Putamen (tissue), 1 donor: ENCODE data around the gene ID1.
"Not testable (repeated sequence)": the region's sequence is repeated elsewhere in the genome, so short reads cannot be mapped to it uniquely, and the experiment has no call there.

Source experiments
- DNase-seq: peaks from one replicate; pipeline ENCODE4 v3.0.0-alpha.2; 2016; ENCODE audit warnings: low spot score

ID1 gene

DNA sequence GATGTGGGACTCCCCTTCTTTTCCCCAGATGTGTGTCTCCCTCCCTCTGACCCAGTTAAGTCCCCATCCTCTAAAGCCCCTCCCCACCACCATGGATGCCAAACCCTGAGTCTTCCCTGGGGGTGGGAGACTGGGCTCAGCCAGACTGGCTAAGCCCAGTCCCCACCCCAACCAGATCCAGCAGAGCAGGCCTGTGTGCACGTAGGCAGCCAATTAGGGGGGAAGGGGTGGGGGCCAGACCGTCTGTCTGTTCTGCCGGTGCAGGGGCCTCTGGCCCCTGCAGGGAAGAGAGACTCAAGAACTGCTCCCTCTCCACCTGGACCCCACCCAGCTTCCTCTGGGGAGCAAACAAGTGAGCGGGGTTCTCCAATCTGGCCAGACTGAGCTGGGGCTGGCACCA, 33.2 kb downstream of the ID1 start:
- DNase-seq = no peak

DNA sequence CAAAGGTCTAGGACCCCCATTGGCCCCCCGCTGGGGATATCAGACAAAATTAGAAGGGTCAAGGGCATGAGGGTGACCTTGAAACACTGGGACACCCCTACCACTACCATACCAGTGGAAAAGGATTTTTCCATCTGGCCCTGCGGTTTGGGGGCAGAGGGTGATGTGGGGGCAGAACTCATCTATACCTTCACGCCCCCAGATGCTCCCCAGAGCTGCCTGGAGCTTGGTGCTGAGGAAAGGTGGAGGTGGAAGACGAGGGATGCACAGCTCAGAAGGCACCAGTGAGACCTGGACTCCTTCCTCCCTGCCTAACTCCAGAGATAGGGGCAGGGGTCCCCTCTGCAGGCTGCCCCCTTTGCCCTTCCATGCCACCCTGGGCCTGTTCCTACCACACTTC, 33.7 kb downstream of the ID1 start:
- DNase-seq = no peak

DNA sequence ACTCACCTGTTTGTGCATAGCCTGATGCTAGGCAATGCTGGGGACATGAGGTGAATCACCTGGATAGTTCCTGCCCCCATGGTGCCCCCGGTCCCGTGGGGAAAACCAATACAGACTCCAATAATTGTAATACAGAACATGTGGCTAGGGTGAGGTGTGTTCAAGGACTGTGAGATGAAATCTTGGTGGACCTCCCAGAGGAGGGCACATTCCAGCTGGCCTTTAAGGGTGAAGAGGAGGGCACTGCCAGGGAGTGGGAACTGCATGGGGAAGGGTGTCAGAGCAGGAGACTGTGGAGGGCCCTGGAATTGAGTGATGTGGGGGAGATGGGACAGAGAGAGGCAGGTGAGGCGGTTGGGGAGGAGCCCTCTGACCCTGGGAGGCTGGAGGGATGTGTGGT, 35.2 kb downstream of the ID1 start:
- DNase-seq = no peak

DNA sequence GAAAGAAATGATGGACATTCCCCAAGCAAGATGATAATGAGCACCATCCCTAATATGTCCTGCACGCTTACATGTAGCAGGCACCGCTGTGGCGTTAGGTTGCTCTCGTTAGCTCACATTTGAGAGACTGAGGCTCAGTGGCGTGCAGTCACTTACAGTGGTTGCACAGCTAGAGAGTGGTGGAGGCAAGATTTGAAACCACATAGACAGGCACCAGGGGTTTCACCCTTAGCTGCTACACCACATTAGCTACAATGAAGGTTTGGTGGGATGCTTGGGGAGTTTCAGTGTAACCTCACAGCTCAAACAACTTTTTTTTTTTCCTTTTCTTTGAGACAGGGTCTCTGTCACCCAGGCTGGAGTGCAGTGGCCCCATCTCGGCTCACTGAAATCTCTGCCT, 36.3 kb downstream of the ID1 start:
- DNase-seq = no peak

DNA sequence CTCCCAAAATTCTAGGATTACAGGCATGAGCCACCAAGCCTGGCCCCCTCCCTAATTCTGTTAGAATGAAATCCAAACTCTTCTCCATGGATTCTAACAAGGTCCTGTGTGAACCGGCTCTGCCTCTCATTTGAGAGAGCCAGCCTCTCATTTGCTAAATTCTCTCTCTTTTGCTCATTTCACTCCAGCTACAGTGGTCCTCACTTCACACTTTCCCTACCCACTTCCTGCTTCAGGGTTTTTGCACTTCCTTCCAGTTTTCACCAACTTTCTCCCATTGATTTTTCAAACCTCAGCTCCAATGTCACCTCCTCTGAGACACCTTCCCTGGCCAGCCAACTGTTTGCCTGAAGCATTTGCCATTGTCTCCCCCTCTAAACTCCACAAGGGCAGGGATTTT, 37.7 kb downstream of the ID1 start:
- no peak for DNase-seq

DNA sequence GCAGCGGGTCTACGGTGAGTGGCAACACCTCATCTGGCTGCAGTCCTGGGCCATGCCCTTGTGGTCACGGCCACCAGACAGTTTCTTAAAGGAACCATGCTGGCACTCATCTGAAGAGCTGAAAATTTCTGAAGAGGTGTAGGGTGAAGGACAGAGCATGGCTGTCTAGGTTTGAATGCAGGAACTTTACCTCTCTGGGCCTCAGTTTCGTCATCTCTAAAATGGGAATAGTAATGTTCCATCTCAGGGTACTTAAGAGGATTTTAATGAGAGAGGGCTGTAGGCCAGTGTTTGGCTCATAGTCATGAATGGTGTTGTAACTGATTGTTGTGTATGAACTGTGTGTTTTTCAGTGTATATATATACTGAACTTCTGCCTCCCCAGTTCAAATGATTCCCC, 38.4 kb downstream of the ID1 start:
- no peak for DNase-seq

DNA sequence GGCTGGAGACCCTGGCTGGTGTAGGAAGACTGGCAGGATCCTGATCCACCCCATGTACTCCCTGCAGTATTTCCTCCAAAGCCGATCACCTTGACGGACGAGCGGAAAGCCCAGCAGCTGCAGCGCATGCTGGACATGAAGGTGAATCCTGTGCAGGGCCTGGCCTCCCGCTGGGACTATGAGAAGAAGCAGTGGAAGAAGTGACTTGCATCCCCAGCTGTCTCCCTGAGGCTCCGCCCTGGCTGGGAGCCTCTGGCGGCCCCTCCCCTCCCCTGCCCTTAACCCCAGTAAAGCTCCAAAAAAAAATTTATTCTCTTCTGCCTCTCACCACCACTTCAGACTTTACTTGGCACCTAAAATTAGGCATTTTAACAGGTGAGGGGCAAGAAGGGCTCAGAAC, 39.6 kb downstream of the ID1 start:
- no peak for DNase-seq

DNA sequence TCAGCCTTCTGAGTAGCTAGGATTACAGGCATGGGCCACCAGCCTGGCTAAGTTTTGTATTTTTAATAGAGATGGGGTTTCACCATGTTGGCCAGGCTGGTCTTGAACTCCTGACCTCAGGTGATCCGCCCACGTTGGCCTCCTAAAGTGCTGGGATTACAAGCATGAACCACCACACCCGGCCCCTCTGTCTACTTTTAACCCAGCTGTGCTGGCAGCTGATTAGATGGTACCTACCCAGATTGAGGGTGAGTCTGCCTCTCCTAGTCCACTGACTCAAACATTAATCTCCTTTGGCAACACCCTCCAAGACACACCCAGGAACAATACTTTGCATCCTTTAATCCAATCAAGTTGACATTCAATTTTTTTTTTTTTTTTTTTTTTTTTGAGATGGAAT, 43.0 kb downstream of the ID1 start:
- DNase-seq = not testable (repeated sequence)

DNA sequence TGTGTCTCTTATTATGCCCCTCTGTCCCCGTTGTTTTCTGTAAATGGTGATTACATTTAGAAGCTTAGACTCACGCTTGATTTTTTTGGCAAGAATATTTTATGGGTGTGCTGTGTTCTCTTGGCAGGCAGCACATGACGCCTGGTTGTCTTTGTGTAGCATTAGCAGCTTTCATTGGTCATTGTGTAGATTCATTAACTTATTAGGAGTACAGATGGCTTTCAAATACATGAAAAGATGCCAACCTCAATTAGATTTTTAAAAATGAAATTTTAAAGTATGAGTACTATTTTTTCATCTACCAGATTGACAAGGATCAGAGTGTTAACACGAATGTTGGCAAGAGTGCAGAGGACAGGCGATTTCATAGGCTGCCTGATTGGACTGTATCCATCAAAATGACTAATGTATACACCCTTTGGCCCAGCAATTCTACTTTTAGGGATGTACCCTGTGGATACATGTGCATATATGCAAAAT, 47.9 kb downstream of the ID1 start:
- DNase-seq = no peak

DNA sequence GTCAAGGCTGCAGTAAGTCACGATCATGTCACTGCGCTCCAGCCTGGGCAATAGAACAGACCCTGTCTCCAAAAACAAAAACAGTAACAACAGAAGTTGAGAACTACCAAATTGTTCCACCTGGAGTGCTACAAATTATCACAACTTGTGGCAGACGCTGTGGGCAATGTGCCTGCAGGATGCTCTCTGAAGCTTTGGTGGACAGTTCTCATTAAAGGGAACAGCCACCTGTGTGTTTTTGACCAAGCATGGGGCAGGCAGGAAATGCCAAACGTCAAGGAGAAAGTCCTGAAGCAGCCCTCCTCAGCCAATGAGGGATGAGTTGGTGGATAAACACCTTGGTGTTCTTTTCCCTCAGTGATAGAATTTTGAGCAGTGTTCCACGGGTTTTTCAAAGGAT, 48.5 kb downstream of the ID1 start:
- no peak for DNase-seq

DNA sequence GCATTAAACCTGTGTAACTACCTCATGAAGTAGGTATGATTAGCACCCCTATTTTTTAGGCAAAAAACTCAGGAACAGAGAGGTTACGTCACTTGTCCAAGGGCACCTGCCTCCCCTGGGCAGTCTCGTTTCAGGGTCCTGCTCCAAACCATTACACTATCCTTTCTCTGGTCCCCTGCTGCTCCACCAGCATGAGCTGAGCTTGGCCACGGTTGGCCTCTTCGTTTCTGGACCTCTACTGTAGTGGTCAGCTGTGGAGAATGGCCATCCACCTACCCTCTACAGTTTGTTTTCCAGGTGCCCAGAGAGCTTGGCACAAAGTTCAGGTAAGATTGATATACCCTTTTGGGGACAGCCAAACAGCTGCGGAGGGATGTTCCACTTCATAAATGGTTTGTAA, 49.4 kb downstream of the ID1 start:
- no peak for DNase-seq
